HepG2 (cell line): ENCODE results near the gene CD19. TPM values are rescaled to one million over a fixed set of nuclear protein-coding genes. Genes with fewer than 3 reads are reported as not detected.
A peak's percentile ranks its signal among the peaks of the same experiment; 100 is the strongest.

Experiments used
- ARNT ChIP-seq: fragments of 450-650 bp; IDR thresholded peaks from 2 replicates; pipeline ENCODE4 v1.6.1; 2017
- DPF2 ChIP-seq: sonication (generic); formaldehyde crosslinking; IDR thresholded peaks from 2 replicates; pipeline ENCODE4 v1.4.0; 2020; ENCODE audit warnings: mild to moderate bottlenecking, low read depth, missing genetic modification reagents, borderline replicate concordance
- JUNB ChIP-seq: sonication (generic); formaldehyde crosslinking; IDR thresholded peaks from 2 replicates; pipeline ENCODE4 v1.8.0; 2022; ENCODE audit warnings: missing genetic modification reagents, mild to moderate bottlenecking, borderline replicate concordance
- NCOA5 ChIP-seq: sonication (generic); formaldehyde crosslinking; IDR thresholded peaks from 2 replicates; pipeline ENCODE4 v1.4.0; 2020; ENCODE audit warnings: missing genetic modification reagents
- SNAPC2 ChIP-seq: sonication (generic); formaldehyde crosslinking; IDR thresholded peaks from 2 replicates; pipeline ENCODE4 v1.8.1; 2022; ENCODE audit warnings: mild to moderate bottlenecking, missing genetic modification reagents
- ZFP37 ChIP-seq: sonication (generic); formaldehyde crosslinking; IDR thresholded peaks from 2 replicates; pipeline ENCODE4 v1.4.0; 2020; ENCODE audit warnings: missing genetic modification reagents, borderline replicate concordance
- ZKSCAN1 ChIP-seq: fragments of 150-350 bp; IDR thresholded peaks from 2 replicates; pipeline ENCODE4 v1.6.1; 2014; ENCODE audit warnings: low read length
- ZMYM3 ChIP-seq: sonication (generic); formaldehyde crosslinking; IDR thresholded peaks from 2 replicates; pipeline ENCODE4 v1.5.1; 2020; ENCODE audit warnings: mild to moderate bottlenecking, missing genetic modification reagents
- ZNF335 ChIP-seq: sonication (generic); formaldehyde crosslinking; IDR thresholded peaks from 2 replicates; pipeline ENCODE4 v1.4.0; 2020; ENCODE audit warnings: missing genetic modification reagents
- ZNF430 ChIP-seq: sonication (generic); formaldehyde crosslinking; IDR thresholded peaks from 2 replicates; pipeline ENCODE4 v1.9.0; 2021; ENCODE audit warnings: mild to moderate bottlenecking, missing genetic modification reagents
- ZNF432 ChIP-seq: sonication (generic); formaldehyde crosslinking; IDR thresholded peaks from 2 replicates; pipeline ENCODE4 v1.5.0; 2020; ENCODE audit warnings: missing genetic modification reagents, mild to moderate bottlenecking, borderline replicate concordance
- ZSCAN25 ChIP-seq: sonication (generic); formaldehyde crosslinking; IDR thresholded peaks from 2 replicates; pipeline ENCODE4 v1.8.0; 2022; ENCODE audit warnings: mild to moderate bottlenecking, missing genetic modification reagents
- polyA plus RNA-seq, 8 experiments: library from polyadenylated mRNA; depleted of rRNA in 3 of 8; stranded (reverse) in 7 of 8; unstranded in 1 of 8; fragments of >200 nt; fragmentation: Illumina TruSeq in 4 of 8; extraction: Trizol in 4 of 8; gene quantifications; 2 replicates each; pipeline versions ENCODE4 v1.2.1 to v1.2.3, GENCODE V29; 2011 to 2016; ENCODE audit warnings: low read depth in 4 of 8, missing spikeins in 1 of 8, mixed read lengths in 1 of 8; ENCODE audit not compliant: insufficient read depth in 1 of 8
- total RNA-seq, 5 experiments: library from RNA; depleted of rRNA; stranded (reverse); fragments of >200 nt; fragmentation: Illumina TruSeq; extraction: Trizol; gene quantifications; 2 replicates each; pipeline ENCODE4 v1.2.3, GENCODE V29; 2016; ENCODE audit warnings: low read depth in 1 of 5
- TF ChIP-seq, protein P1 (sequence below), 2 experiments: fragments of 450-650 bp in 1 of 2; sonication (generic) in 1 of 2; formaldehyde crosslinking in 1 of 2; IDR thresholded peaks; 2 replicates each; pipeline versions ENCODE4 v1.6.1 to v1.8.0; 2016 to 2022; ENCODE audit warnings: antibody characterized with exemption in 1 of 2, mild to moderate bottlenecking in 1 of 2, missing genetic modification reagents in 1 of 2
- TF ChIP-seq, protein P2 (sequence below), 2 experiments: sonication (generic) in 1 of 2; formaldehyde crosslinking in 1 of 2; IDR thresholded peaks; 2 replicates each; pipeline versions ENCODE4 v1.6.1 to v1.9.0; 2014 to 2022; ENCODE audit warnings: antibody characterized with exemption in 1 of 2, borderline replicate concordance in 1 of 2, inconsistent platforms in 1 of 2, low read depth in 1 of 2, missing genetic modification reagents in 1 of 2

The CD19 gene
- total and polyA plus RNA-seq, 2 of the 13 experiments (the other 11 are each of a cell fraction or from before 2014, with no cell fraction given) = 0.55 to 1.1 TPM

DNA sequence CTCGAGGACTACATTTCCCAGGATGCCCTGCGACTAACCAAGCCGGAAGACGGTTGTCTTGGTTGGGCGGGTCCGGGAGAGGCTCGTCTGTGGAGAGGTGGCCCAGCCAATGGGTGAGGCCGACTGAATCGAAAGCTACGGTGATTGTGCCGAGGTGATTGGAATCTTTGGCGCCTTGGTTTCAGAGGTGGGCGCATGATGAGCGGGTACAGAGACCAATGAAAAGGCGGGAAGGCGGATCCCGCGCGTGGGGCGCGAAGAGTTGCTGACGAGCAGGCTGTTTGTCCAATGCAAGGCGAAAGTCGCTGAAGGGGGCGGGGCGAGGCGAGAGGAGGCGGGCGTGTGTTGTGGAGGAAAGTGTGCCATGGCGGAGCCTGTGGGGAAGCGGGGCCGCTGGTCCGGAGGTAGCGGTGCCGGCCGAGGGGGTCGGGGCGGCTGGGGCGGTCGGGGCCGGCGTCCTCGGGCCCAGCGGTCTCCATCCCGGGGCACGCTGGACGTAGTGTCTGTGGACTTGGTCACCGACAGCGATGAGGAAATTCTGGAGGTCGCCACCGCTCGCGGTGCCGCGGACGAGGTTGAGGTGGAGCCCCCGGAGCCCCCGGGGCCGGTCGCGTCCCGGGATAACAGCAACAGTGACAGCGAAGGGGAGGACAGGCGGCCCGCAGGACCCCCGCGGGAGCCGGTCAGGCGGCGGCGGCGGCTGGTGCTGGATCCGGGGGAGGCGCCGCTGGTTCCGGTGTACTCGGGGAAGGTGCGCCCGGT is 19.1 kb downstream of the CD19 start, which contains the start of gene NFATC2IP (continued):
- TF ChIP-seq JUNB (CRISPR knock-in tag) = no peak
- TF ChIP-seq NCOA5 (CRISPR knock-in tag) = no peak
- TF ChIP-seq ZMYM3 (CRISPR knock-in tag) = no peak
- TF ChIP-seq ZNF432 (CRISPR knock-in tag) = no peak
- peak; percentile 22; the same call in 1 of the 2 replicates for TF ChIP-seq ZSCAN25 (CRISPR knock-in tag)
- no peak for TF ChIP-seq ZFP37
- TF ChIP-seq SNAPC2 = peak; percentile 90; the same call in 1 of the 2 replicates
- TF ChIP-seq DPF2 (CRISPR knock-in tag) = no peak
- TF ChIP-seq ARNT = no peak
- TF ChIP-seq, protein P1, sequence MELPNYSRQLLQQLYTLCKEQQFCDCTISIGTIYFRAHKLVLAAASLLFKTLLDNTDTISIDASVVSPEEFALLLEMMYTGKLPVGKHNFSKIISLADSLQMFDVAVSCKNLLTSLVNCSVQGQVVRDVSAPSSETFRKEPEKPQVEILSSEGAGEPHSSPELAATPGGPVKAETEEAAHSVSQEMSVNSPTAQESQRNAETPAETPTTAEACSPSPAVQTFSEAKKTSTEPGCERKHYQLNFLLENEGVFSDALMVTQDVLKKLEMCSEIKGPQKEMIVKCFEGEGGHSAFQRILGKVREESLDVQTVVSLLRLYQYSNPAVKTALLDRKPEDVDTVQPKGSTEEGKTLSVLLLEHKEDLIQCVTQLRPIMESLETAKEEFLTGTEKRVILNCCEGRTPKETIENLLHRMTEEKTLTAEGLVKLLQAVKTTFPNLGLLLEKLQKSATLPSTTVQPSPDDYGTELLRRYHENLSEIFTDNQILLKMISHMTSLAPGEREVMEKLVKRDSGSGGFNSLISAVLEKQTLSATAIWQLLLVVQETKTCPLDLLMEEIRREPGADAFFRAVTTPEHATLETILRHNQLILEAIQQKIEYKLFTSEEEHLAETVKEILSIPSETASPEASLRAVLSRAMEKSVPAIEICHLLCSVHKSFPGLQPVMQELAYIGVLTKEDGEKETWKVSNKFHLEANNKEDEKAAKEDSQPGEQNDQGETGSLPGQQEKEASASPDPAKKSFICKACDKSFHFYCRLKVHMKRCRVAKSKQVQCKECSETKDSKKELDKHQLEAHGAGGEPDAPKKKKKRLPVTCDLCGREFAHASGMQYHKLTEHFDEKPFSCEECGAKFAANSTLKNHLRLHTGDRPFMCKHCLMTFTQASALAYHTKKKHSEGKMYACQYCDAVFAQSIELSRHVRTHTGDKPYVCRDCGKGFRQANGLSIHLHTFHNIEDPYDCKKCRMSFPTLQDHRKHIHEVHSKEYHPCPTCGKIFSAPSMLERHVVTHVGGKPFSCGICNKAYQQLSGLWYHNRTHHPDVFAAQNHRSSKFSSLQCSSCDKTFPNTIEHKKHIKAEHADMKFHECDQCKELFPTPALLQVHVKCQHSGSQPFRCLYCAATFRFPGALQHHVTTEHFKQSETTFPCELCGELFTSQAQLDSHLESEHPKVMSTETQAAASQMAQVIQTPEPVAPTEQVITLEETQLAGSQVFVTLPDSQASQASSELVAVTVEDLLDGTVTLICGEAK (IDR thresholded peaks at IDR 0.05) = peak; percentile 57
- TF ChIP-seq, protein P1 (CRISPR knock-in tag; IDR thresholded peaks at IDR 0.05) = no peak; the same call in 1 of the 2 replicates
- TF ChIP-seq ZNF430 (CRISPR knock-in tag) = no peak; the same call in 1 of the 2 replicates
- TF ChIP-seq ZNF335 (CRISPR knock-in tag) = no peak; the same call in 1 of the 2 replicates
- TF ChIP-seq, protein P2, sequence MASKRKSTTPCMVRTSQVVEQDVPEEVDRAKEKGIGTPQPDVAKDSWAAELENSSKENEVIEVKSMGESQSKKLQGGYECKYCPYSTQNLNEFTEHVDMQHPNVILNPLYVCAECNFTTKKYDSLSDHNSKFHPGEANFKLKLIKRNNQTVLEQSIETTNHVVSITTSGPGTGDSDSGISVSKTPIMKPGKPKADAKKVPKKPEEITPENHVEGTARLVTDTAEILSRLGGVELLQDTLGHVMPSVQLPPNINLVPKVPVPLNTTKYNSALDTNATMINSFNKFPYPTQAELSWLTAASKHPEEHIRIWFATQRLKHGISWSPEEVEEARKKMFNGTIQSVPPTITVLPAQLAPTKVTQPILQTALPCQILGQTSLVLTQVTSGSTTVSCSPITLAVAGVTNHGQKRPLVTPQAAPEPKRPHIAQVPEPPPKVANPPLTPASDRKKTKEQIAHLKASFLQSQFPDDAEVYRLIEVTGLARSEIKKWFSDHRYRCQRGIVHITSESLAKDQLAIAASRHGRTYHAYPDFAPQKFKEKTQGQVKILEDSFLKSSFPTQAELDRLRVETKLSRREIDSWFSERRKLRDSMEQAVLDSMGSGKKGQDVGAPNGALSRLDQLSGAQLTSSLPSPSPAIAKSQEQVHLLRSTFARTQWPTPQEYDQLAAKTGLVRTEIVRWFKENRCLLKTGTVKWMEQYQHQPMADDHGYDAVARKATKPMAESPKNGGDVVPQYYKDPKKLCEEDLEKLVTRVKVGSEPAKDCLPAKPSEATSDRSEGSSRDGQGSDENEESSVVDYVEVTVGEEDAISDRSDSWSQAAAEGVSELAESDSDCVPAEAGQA (IDR thresholded peaks at IDR 0.05; ENCODE audit: low read depth) = no peak
- TF ChIP-seq, protein P2 (CRISPR knock-in tag; IDR thresholded peaks at IDR 0.05; ENCODE audit: borderline replicate concordance) = no peak
- no peak for TF ChIP-seq ZKSCAN1
